HCT116 (cell line): ENCODE measurements around the gene KCNK13. TPM values are rescaled to one million over a fixed set of nuclear protein-coding genes. Genes with fewer than 3 reads are reported as not detected.

Source experiments
- ATAC-seq: fragments of 200-7000 bp; cut with Tn5 transposase; 2 replicates; pipeline ENCODE4 v1.9.1; 2020; ENCODE audit warnings: mild to moderate bottlenecking, moderate library complexity
- BruUV-seq: library from RNA; stranded (reverse); fragments of 400-500 nt; replicated peaks from 2 replicates; lab custom pipeline; 2021; lab: Mats Ljungman, UMichigan
- CTCF ChIA-PET: fragments of 300-600 bp; sonication (Branson Sonifier 250); formaldehyde crosslinking; loops from one replicate; lab custom pipeline; 2021; ENCODE audit warnings: antibody characterized with exemption; lab: Charles Lee
- POLR2A ChIA-PET: fragments of 300-600, 350-600 bp; sonication (Branson Sonifier 250); formaldehyde crosslinking; loops from one replicate; lab custom pipeline; 2021; ENCODE audit warnings: antibody characterized with exemption; lab: Charles Lee
- RAD21 ChIA-PET, 2 experiments: fragments of 300-600 bp; sonication (Branson Sonifier 250); formaldehyde crosslinking; loops; one replicate each; lab custom pipeline; 2023; ENCODE audit warnings: low total read pairs in 2 of 2; ENCODE audit not compliant: uncharacterized antibody in 2 of 2, unreplicated experiment in 2 of 2, low non-redundant PET in 1 of 2; lab: Charles Lee
- DNase-seq: peaks from one replicate; pipeline ENCODE4 v3.0.0-alpha.2; 2010; ENCODE audit warnings: low read depth, low spot score
- H2AFZ ChIP-seq: fragments of 200-600 bp; shearing (Covaris generic), sonication (generic); 2 replicates; pipeline ENCODE4 v1.6.1; 2017; ENCODE audit warnings: low read depth, mixed run types, mixed read lengths, antibody characterized with exemption, low read length; ENCODE audit not compliant: poor library complexity, severe bottlenecking
- H3K27ac ChIP-seq: 2 replicates; pipeline ENCODE4 v1.5.1; 2012; ENCODE audit warnings: low read depth, low read length
- H3K27me3 ChIP-seq: fragments of 200-600 bp; sonication (generic); 2 replicates; pipeline ENCODE4 v1.6.1; 2016; ENCODE audit warnings: mixed run types, low read length, mixed read lengths; ENCODE audit not compliant: insufficient read depth
- H3K36me3 ChIP-seq, 2 experiments: fragments of 200-500 bp in 1 of 2; fragments of 200-600 bp in 1 of 2; sonication (Bioruptor generic) in 1 of 2; sonication (generic) in 1 of 2; 2 replicates each; pipeline versions ENCODE4 v1.5.1 to v1.6.1; 2014 to 2016; ENCODE audit warnings: low read length in 2 of 2, inconsistent platforms in 1 of 2, mixed read lengths in 1 of 2, mixed run types in 1 of 2; ENCODE audit not compliant: insufficient read depth in 2 of 2, control insufficient read depth in 1 of 2
- H3K4me1 ChIP-seq, 2 experiments: fragments of 200-600 bp in 1 of 2; sonication (generic) in 1 of 2; 2 replicates each; pipeline versions ENCODE4 v1.5.1 to v1.6.1; 2012 to 2017; ENCODE audit warnings: low read length in 2 of 2, inconsistent platforms in 1 of 2, mild to moderate bottlenecking in 1 of 2, mixed read lengths in 1 of 2, mixed run types in 1 of 2, moderate library complexity in 1 of 2; ENCODE audit not compliant: insufficient read depth in 2 of 2, control insufficient read depth in 1 of 2
- H3K4me2 ChIP-seq: fragments of 200-600 bp; sonication (generic); 2 replicates; pipeline ENCODE4 v1.6.1; 2017; ENCODE audit warnings: mixed run types, low read length, mixed read lengths
- H3K4me3 ChIP-seq, 2 experiments: fragments of 200-600 bp in 1 of 2; sonication (generic) in 1 of 2; replicated peaks in 1 of 2; 2 replicates each; pipeline ENCODE4 v1.5.1; 2011 to 2016; ENCODE audit warnings: low read length in 2 of 2, control low read depth in 1 of 2, low read depth in 1 of 2, mild to moderate bottlenecking in 1 of 2, mixed read lengths in 1 of 2, mixed run types in 1 of 2
- H3K79me2 ChIP-seq: fragments of 200-600 bp; sonication (generic); 2 replicates; pipeline ENCODE4 v1.6.1; 2017; ENCODE audit warnings: mild to moderate bottlenecking, mixed run types, low read length, moderate library complexity, mixed read lengths; ENCODE audit not compliant: insufficient read depth
- H3K9ac ChIP-seq: fragments of 200-600 bp; sonication (generic); 2 replicates; pipeline ENCODE4 v1.6.1; 2016; ENCODE audit warnings: low read length, mixed read lengths
- H3K9me2 ChIP-seq: fragments of 200-600 bp; sonication (generic), shearing (Covaris generic); 2 replicates; pipeline ENCODE4 v1.6.1; 2017; ENCODE audit warnings: mixed run types, mild to moderate bottlenecking, moderate library complexity; ENCODE audit not compliant: insufficient read depth
- H3K9me3 ChIP-seq, 2 experiments: fragments of 200-500 bp in 1 of 2; fragments of 200-600 bp in 1 of 2; sonication (Bioruptor generic) in 1 of 2; sonication (generic) in 1 of 2; 2 replicates each; pipeline ENCODE4 v1.6.1; 2014 to 2017; ENCODE audit warnings: low read length in 2 of 2, mixed read lengths in 2 of 2, inconsistent platforms in 1 of 2, low read depth in 1 of 2, mild to moderate bottlenecking in 1 of 2, mixed run types in 1 of 2, moderate library complexity in 1 of 2; ENCODE audit not compliant: control insufficient read depth in 1 of 2, insufficient read depth in 1 of 2
- H4K20me1 ChIP-seq: fragments of 200-600 bp; sonication (generic), shearing (Covaris generic); 2 replicates; pipeline ENCODE4 v1.6.1; 2017; ENCODE audit warnings: mixed run types, mild to moderate bottlenecking, moderate library complexity; ENCODE audit not compliant: insufficient read depth
- ATF3 ChIP-seq: IDR thresholded peaks from 2 replicates; pipeline ENCODE4 v1.6.1; 2012
- CBX3 ChIP-seq: IDR thresholded peaks from 2 replicates; pipeline ENCODE4 v1.6.1; 2012; ENCODE audit warnings: low read depth
- CEBPB ChIP-seq: IDR thresholded peaks from 2 replicates; pipeline ENCODE4 v1.6.1; 2012; ENCODE audit warnings: low read depth
- EGR1 ChIP-seq: IDR thresholded peaks from 2 replicates; pipeline ENCODE4 v1.6.1; 2012; ENCODE audit warnings: low read depth
- ELF1 ChIP-seq: IDR thresholded peaks from 2 replicates; pipeline ENCODE4 v1.6.1; 2012; ENCODE audit warnings: low read depth, borderline replicate concordance
- EZH2 ChIP-seq: fragments of 200-600 bp; sonication (generic); IDR thresholded peaks from 2 replicates; pipeline ENCODE4 v1.6.1; 2017; ENCODE audit warnings: antibody characterized with exemption, mixed run types
- EZH2phosphoT487 ChIP-seq: fragments of 200-600 bp; IDR thresholded peaks from 2 replicates; pipeline ENCODE4 v1.6.1; 2018; ENCODE audit warnings: antibody characterized with exemption, borderline replicate concordance
- POLR2AphosphoS5 ChIP-seq: IDR thresholded peaks from 2 replicates; pipeline ENCODE4 v1.6.1; 2011; ENCODE audit warnings: mild to moderate bottlenecking, low read depth, low read length, moderate library complexity
- RAD21 ChIP-seq: IDR thresholded peaks from 2 replicates; pipeline ENCODE4 v1.6.1; 2012; ENCODE audit warnings: low read depth, mild to moderate bottlenecking
- SIN3A ChIP-seq: IDR thresholded peaks from 2 replicates; pipeline ENCODE4 v1.6.1; 2012; ENCODE audit warnings: low read depth
- SP1 ChIP-seq: IDR thresholded peaks from 2 replicates; pipeline ENCODE4 v1.6.1; 2012; ENCODE audit warnings: low read depth
- SRF ChIP-seq: IDR thresholded peaks from 2 replicates; pipeline ENCODE4 v1.6.1; 2012; ENCODE audit warnings: low read depth
- TCF7L2 ChIP-seq: IDR thresholded peaks from 2 replicates; pipeline ENCODE4 v1.7.0; 2011; ENCODE audit warnings: borderline replicate concordance, inconsistent platforms; ENCODE audit not compliant: insufficient read depth, insufficient read length; ENCODE audit errors: extremely low read depth
- YY1 ChIP-seq: IDR thresholded peaks from 2 replicates; pipeline ENCODE4 v1.6.1; 2011; ENCODE audit warnings: low read length, low read depth, moderate library complexity, mild to moderate bottlenecking; ENCODE audit not compliant: insufficient replicate concordance; ENCODE audit errors: extremely low read depth
- ZBTB33 ChIP-seq: IDR thresholded peaks from 2 replicates; pipeline ENCODE4 v1.6.1; 2011; ENCODE audit warnings: mild to moderate bottlenecking, low read length, moderate library complexity; ENCODE audit not compliant: insufficient replicate concordance; ENCODE audit errors: extremely low read depth
- ZNF274 ChIP-seq: fragments of 200-500 bp; sonication (Bioruptor generic); IDR thresholded peaks from 2 replicates; pipeline ENCODE4 v1.6.1; 2014; ENCODE audit warnings: mild to moderate bottlenecking, low read depth, low read length, inconsistent platforms
- intact Hi-C: fragments of 100-400 bp; cut with micrococcal nuclease; formaldehyde crosslinking; loops from 2 replicates; pipeline ENCODE4 v1.10.0; 2022
- total RNA-seq: library from RNA; stranded (reverse); gene quantifications from one replicate; pipeline ENCODE4 v1.2.1, GENCODE V29; 2021; ENCODE audit not compliant: unreplicated experiment
- TF ChIP-seq, protein P1 (sequence below), 3 experiments: fragments of 200-600 bp in 1 of 3; sonication (generic) in 1 of 3; IDR thresholded peaks in 2 of 3; conservative IDR thresholded peaks in 1 of 3; 2 replicates each; pipeline ENCODE4 v1.5.1; 2012 to 2017; ENCODE audit warnings: low read depth in 2 of 3, low read length in 2 of 3, antibody characterized with exemption in 1 of 3, borderline replicate concordance in 1 of 3, control low read depth in 1 of 3, mild to moderate bottlenecking in 1 of 3, mixed read lengths in 1 of 3, mixed run types in 1 of 3, moderate library complexity in 1 of 3; ENCODE audit not compliant: insufficient read depth in 1 of 3
- TF ChIP-seq, protein P2 (sequence below): IDR thresholded peaks from 2 replicates; pipeline ENCODE4 v1.6.1; 2012; ENCODE audit warnings: low read depth

The KCNK13 gene
- total RNA-seq, 1 experiment from 2014 or later = 2.2 TPM

DNA sequence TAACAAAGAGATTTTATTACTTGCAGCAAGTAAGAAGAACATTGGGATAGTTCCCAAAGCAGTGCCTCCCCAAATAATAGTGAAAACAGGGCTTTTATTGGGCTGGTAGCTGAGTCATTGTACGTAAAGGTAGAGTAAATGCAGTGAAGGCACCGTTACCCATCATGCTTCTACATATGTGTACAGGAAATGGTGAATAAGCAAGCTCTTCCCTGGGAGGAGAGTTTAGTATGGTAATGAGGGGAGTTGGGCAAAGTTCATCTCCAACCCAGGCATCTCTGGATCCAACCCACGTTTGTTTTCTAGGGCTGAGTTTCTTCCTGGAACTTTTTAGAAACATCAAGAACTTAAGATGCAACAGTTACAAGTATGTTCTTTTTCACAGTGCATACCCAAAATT lies 56.2 kb downstream of the KCNK13 start (continued):
- TF ChIP-seq, protein P1, sequence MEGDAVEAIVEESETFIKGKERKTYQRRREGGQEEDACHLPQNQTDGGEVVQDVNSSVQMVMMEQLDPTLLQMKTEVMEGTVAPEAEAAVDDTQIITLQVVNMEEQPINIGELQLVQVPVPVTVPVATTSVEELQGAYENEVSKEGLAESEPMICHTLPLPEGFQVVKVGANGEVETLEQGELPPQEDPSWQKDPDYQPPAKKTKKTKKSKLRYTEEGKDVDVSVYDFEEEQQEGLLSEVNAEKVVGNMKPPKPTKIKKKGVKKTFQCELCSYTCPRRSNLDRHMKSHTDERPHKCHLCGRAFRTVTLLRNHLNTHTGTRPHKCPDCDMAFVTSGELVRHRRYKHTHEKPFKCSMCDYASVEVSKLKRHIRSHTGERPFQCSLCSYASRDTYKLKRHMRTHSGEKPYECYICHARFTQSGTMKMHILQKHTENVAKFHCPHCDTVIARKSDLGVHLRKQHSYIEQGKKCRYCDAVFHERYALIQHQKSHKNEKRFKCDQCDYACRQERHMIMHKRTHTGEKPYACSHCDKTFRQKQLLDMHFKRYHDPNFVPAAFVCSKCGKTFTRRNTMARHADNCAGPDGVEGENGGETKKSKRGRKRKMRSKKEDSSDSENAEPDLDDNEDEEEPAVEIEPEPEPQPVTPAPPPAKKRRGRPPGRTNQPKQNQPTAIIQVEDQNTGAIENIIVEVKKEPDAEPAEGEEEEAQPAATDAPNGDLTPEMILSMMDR (IDR thresholded peaks at IDR 0.05 in 2 of 3, conservative IDR thresholded peaks at IDR 0.05 in 1 of 3; ENCODE audit: borderline replicate concordance in 1 of 3, insufficient read depth in 1 of 3, low read depth in 2 of 3, low read length in 2 of 3) = no peak
- TF ChIP-seq ZNF274 = no peak
- TF ChIP-seq EZH2phosphoT487 = no peak
- TF ChIP-seq TCF7L2 = no peak
- no peak for TF ChIP-seq CBX3
- TF ChIP-seq ATF3 = no peak
- no peak for TF ChIP-seq POLR2AphosphoS5

DNA sequence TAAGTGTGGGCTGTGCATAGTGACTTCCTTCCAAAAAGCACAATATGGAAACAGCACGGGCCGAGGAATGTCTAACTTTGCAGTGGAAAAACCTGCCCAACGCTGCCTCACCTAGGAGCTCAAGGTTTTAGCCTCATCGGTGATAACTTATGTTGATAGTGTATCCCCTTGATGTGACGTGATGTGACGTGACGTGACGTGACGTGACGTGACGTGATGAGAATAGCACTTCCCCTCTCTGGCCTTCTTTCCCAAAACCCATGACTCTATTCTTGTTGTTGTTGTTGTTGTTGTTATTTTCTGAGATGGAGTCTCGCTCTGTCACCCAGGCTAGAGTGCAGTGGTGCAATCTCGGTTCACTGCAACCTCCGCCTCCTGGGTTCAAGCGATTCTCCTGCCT lies 64.5 kb downstream of the KCNK13 start:
- Histone ChIP-seq H3K4me1 (no peaks in the 10 kb centered on the region), H3K27me3 (no peaks in the 10 kb centered on the region), H3K27ac (no peak overlapping the region), H3K36me3 (no peaks in the 10 kb centered on the region), H3K9me3 (no peaks in the 10 kb centered on the region), H3K9me2 (no peaks in the 10 kb centered on the region), H3K4me2 (no peak overlapping the region), H2AFZ (no peak overlapping the region), H3K79me2 (no peaks in the 10 kb centered on the region), H3K9ac (no peak overlapping the region), H4K20me1 (no peaks in the 10 kb centered on the region), H3K4me3 (no peak overlapping the region)
- DNase-seq = no peak
- no TSS peak for BruUV-seq
- intact Hi-C loops = no loop called here
- ChIA-PET POLR2A (no interaction called here), CTCF (no interaction called here), RAD21 (no interaction called here)
- no peak for ATAC-seq
- TF ChIP-seq ATF3 (no peak), ELF1 (no peak), ZBTB33 (no peak), SP1 (no peak), YY1 (no peak), EZH2 (no peak), CEBPB (no peak), RAD21 (no peak), SRF (no peak), CBX3 (no peak), SIN3A (no peak), EGR1 (no peak), EZH2phosphoT487 (no peak), ZNF274 (no peak)
- TF ChIP-seq, protein P2, sequence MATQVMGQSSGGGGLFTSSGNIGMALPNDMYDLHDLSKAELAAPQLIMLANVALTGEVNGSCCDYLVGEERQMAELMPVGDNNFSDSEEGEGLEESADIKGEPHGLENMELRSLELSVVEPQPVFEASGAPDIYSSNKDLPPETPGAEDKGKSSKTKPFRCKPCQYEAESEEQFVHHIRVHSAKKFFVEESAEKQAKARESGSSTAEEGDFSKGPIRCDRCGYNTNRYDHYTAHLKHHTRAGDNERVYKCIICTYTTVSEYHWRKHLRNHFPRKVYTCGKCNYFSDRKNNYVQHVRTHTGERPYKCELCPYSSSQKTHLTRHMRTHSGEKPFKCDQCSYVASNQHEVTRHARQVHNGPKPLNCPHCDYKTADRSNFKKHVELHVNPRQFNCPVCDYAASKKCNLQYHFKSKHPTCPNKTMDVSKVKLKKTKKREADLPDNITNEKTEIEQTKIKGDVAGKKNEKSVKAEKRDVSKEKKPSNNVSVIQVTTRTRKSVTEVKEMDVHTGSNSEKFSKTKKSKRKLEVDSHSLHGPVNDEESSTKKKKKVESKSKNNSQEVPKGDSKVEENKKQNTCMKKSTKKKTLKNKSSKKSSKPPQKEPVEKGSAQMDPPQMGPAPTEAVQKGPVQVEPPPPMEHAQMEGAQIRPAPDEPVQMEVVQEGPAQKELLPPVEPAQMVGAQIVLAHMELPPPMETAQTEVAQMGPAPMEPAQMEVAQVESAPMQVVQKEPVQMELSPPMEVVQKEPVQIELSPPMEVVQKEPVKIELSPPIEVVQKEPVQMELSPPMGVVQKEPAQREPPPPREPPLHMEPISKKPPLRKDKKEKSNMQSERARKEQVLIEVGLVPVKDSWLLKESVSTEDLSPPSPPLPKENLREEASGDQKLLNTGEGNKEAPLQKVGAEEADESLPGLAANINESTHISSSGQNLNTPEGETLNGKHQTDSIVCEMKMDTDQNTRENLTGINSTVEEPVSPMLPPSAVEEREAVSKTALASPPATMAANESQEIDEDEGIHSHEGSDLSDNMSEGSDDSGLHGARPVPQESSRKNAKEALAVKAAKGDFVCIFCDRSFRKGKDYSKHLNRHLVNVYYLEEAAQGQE = no peak
